HPDE6-E6E7 (cell line): ENCODE data around the gene DLEC1.
"Not testable (repeated sequence)": the region's sequence is repeated elsewhere in the genome, so short reads cannot be mapped to it uniquely, and the experiment has no call there.

Source experiments
- DNase-seq: peaks from one replicate; pipeline ENCODE4 v3.0.0; 2011; ENCODE audit warnings: missing footprints; ENCODE audit errors: extremely low spot score

Gene DLEC1

DNA sequence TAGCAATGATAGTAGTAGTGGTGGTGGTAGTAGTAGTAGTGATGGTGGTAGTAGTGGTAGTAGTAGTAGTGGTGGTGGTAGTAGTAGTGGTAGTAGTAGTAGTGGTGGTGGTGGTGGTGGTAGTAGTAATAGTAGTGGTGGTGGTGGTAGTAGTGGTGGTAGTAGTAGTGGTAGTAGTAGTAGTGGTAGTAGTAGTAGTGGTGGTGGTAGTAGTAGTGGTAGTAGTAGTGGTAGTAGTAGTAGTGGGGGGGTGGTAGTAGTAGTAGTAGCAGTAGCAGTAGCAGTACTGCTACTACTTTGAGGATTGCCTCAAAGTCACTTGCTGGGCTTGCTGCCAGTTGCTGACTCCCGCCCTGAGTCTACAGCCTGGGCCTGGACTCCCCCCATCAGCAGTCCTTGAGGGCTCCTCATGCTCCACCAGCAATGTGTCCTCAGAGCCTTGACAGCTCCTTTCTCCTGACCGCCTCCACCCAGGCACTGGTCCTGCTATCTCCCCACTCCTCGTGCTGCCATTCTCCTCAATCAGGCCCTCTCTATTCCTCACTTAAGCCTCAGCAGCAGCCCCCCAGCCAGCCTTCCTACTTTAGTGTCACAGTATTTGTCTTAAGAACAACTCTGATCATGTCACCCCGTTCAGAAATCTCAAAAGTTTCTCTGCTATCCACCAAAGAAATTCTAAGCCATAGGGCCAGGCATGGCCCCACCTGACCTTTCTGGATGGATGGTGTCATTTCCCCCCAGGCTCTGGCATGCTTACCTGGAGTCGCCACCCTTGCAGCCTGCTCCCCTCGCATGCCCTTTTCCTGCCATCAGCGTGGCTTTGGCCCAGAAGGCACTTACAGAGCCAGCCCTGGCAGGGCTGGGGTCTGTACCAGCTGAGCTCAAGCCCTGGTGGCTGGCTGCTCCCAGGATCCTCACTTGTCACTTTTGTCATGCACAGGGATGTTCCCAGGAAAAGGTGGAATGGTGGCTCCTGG lies 45.6 kb downstream of the DLEC1 start:
- DNase-seq = no peak

DNA sequence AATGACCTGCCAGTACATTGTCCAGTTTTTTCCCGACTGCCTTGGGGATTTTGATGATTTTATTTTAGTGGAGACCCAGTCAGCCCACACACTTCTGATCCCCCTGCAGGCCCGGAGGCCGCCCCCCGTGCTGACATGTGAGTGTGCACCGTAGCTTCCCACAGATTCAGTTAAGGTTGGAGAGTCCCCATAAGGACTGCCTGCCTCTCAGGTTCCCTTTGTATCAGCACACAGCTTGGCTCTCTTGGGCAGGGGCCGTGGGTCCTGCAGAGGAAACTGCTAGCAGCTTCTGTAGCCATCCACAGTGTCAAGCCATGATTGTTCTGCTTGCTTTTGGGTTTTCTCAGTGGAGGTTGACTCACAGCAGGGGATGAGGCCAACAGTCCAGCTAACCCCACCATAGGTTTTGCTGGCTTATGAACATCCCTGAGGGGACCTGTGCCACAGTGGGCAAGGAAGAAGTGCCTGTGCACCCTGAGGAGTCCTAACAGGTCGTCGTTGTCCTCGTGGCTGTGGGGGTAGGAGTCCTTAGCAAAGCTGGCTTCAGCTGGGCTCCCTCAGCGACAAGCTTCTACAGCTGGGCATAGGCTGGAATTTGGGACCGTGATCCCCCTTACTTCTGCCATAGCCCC lies 46.4 kb downstream of the DLEC1 start:
- no peak for DNase-seq

DNA sequence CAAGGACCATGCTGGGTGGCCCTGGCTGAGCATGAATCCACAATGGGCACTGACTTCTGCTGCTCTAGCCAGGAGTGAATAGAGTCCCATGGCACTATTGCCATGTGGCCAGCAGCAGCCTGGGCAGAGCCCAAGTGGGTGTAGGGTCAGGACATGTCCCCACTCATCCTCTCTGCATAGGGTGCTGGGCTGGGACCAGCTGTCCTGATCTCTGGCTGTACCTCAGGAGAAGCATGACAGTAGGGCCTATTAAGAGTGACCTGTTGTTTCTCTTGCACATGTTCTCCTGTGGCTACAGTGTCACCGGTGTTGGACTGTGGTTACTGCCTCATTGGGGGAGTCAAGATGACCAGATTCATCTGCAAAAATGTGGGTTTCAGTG lies 46.9 kb downstream of the DLEC1 start:
- no peak for DNase-seq

DNA sequence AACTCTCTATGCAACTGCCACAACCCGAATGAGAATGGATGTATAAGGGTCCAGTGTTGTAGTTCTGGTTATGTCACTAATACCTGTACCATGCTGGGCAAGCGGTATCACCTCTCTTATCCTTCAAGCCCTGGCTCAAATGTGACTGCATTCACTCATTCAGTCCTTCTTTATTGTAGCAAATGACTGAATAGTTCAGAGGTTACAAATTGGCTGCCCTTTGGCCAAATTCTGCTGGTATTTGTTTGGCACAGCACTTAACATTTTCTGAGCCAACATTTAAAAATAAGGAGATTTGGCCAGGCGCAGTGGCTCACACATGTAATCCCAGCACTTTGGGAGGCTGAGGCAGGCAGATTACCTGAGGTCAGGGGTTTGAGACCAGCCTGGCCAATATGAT lies 47.5 kb downstream of the DLEC1 start:
- DNase-seq = no peak

DNA sequence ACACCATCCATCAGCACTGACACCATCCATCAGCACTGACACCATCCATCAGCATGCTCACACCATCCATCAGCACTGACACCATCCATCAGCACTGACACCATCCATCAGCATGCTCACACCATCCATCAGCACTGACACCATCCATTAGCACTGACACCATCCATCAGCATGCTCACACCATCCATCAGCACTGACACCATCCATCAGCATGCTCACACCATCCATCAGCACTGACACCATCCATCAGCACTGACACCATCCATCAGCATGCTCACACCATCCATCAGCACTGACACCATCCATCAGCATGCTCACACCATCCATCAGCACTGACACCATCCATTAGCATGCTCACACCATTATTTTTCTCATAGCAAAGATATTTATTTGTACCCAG lies 48.3 kb downstream of the DLEC1 start:
- DNase-seq = not testable (repeated sequence)

DNA sequence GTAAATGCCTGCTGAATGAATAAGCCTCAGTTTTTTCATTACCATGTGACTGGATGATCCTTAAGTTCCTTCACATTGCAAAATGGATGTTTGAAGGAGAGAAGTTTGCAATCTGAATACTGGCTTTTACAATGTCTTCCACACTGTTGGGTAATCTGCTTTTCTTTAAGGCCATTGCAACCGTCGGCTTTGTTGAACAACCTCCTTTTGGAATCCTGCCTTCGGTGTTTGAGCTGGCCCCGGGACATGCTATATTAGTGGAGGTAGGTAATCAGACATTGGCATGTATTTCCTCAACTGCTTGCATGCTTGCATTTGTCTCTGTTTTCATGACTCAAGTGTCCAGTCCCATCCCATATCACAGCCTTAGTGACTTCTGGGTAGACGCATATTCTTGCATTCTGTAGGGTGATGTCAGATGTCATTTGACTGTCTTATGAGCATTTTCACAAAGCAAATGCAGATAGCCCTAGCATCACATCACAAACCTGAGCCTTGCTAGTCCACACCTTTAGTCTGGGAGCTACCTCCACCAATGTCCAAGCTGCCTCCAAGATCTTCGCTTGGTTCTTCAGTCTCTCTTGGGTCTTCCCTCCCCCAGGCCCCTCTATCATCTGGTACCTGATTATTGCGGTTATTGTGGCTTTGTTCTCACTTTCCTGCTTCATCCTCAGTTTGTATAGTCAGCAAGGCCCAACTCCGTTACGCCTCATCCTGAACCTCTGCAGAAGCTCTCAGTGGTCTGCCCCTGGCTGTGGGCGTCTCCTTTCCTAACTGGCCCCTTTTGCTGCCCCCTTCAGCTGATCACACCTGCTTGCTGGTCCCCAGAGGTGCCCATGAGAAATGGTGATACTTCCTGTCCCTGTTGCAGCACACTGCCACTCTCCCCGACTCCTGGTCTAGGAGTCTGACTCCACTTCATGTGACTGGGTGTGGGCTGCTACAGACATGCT lies 49.4 kb downstream of the DLEC1 start:
- no peak for DNase-seq

DNA sequence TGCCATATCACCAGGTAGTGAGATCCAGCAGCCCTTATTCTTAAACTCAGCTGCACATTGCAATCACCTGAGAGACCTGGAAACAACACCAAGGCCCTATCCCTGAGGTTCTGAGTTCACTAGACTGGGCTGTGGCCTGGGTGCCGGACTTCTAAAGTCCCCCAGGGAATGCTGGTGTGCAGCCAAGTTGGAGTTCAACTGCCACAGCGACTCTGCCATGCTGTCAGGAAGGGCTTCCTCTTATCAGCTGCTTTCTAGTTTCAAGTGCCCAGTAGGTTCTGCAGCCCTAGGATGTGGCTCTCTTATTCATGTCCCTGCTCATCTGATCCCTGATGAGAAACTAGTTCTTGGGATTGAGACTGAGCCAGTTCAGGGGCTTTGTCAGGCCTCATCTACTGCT lies 50.2 kb downstream of the DLEC1 start:
- DNase-seq = no peak

DNA sequence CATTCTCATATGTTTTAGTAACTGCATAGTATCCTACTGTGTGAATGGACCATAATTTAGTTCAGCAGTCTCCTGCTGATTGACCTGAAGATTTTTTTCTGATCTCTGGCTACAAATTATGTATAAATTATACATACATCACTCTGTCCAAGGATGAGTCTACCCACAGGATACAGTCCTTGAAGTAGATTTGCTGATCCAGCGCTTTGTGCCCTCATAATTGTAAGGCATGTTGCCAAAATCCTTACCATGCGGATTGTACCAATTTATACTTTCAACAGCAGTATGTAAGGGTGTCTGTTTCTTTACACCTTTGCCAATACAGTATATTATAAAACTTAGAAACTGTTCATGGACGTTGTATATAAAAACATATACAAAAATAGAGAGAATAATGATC lies 51.4 kb downstream of the DLEC1 start:
- DNase-seq = no peak

DNA sequence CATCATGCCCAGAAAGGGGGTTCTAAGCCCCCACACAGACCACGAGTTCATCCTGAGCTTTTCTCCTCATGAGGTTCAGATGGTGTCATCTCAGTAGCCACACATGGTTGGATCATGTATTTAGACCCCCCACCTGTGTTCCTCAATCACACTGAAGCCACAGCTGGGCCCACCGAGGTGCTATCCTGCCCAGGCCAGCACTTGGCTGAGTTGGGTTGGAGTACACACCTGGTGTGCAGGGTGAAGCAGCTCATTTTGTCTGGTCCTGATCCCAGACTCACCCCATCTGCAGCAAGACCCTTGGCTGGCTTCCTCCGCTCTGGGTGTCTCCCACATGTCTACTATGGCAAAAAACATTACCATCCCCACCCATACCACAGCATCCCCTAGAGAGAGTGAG lies 56.0 kb downstream of the DLEC1 start:
- no peak for DNase-seq

DNA sequence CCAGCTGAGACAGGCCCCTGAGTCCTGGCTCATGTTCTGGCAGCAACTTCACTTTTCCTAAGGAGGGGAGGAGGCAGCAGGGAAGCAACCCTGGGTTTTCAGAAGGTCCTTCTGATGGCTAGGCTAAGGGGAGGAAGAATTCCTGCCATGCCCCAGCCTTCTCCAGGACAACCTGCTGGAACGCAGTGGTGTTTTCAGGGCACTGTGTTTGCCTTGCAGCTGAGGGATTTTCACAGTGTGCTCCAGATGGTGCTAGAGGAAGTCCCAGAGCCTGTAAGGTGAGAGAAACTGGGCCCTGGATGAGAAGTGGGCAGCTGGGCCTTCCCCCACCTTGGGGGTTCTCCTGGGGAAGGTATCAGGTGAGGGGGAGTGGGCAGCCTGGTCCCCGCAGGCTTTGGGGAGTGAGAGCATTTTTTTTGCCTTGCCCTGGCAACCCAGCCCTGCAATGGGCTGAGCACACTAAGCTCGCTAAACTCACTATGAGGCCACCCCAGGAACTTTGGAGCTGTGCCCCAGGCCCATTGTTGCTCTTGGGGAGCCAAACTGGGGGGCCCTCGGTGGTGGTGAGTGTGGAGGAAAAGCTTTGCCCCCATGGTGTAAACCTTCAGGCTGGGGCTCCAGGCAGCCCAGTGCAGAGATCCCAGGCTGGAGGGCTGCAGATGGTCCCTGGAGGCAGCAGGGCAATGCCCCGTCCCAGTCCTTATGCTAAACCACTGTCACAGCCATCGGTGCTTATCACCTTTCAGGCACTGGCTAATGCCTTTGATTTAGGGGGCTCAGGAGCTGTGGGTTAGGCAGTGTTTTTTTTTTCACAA lies 56.9 kb downstream of the DLEC1 start:
- DNase-seq = no peak

DNA sequence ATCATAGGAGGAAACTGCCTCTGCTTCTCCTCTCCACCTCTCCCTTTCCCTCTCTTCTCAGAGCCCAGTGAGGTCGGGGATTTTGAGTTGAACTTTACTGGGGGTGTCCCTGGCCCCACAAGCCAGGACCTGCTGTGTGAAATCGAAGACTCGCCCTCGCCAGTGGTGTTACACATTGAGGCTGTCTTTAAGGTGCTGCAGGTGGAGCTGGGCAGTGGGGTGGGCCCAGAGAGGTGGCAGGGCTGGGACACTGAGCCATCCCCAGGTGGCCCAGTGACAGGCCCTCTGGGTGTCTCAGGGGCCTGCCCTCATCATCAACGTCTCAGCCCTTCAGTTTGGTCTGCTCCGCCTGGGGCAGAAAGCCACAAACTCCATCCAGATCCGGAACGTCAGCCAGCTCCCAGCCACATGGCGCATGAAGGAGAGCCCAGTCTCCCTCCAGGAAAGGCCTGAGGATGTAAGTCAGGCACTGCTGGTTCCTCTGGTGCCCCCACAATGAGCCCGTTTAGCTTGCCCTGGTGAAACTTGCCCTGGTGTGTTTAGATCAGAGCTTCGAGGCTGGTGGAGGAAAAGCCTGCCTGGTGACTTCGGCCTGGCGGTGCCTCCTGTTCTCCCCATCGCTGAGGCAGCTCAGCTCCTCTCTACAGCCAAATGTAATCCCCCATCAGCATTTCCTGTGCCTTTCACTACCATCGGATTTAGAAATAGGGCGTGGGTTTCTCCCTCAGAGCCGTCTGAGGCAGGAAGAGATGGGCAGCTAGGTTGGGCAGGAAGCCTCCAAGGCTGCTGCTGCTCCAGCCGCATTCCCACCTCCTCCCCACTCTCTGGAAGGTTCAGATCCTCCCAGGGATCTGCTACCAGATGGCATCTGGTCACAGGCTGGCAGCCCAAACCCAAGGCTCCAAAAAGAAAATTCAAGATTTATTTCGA lies 58.7 kb downstream of the DLEC1 start:
- no peak for DNase-seq

DNA sequence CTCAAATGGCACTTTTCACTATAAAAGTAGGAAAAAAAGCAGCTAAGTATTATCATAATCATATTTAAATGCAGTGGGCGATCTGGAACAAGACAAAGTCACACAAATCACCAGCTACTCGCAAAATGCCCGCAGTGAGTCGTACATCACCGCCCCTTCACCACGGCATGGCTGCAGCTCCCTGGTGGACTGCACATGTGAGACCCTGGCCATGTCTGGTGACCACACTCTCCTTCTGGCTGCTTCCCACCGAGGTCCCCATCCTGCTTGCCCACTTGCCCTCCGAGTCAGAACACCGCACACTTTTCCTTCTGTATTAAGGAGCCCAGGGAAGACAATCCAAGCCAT lies 59.3 kb downstream of the DLEC1 start:
- no peak for DNase-seq

DNA sequence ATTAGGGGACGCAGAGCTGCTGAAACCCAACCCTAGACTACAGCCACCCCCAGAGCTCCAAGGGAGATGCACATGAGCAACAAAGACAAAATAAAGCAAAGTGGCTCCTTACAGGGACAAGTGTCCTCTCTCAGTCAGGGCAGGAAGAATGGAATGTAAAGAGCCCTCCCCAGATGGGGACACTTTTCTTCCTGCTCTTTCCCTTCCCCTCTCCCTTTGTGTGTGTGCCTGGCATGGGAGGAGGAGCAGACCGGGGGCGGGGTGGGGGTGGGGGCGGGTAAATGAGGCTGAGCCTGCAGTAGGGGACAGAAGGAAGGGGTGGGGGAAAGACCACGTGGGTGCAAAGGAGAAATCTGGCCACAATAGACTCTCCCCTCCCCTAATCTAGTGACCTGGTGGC lies 60.5 kb downstream of the DLEC1 start:
- no peak for DNase-seq

DNA sequence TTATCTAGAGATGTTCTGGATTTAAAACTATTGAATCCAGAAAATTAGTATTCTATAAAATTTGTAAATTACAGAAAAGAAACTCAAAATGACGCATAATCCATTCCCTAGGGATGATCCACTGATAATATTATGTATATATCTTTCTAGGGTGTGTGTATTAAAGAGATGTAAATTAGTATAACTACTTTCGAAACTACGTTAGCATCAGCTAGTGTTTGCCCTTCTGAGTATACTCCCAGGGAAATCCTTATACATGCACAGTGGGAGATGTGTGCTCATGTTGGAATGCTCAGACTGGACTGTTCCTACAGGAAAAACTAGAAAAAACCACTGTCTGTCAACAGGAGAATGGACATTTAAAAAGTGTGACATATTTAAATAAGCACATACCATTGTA lies 61.5 kb downstream of the DLEC1 start:
- no peak for DNase-seq

DNA sequence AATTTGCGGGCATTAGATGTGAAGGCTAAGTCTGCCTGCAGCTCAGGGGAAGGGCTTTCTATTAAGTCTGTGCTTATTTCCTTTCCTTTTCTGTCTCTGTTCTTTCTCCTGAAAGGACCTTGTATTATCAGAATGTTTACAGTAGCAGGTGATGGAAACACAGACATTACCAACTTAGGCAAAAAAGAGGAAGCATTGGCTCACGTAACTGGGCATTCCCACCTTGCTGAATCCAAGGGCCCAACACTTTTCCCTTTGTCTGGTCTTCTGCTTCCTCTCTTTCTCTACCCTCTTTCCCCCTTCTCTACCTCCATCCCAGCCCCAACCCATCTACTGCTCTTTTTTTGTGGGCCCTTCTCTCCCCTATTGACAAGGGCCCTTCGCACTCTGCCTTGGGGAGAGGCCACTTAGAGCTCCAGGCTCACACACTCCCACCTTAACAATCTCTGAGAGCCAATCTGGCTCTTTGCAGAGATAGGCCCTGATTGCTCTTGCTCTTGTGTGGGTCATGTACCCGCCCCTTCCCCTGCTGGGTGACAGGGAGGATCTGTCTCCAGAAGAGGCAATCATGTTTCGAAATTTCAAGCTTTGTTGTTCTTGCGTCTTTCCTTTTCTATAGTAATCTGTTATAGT lies 62.9 kb downstream of the DLEC1 start:
- DNase-seq = no peak

DNA sequence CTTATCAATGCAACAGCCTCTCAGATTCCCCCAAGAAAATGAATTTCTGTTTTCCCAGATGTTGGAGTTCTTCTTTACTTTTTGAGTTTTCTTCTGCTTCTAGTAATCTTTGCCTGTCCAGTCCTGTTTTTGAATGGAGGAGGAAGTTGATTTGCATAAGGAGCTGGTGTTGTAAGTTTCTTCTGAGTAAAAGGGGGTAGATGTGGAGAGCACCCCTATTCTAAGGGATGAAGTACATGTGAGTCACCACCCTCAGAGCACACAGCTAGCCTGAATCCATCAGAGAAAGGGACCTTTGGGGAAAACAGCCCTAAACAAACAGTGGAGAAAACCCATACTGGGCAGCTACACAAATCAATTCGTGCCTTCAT lies 63.4 kb downstream of the DLEC1 start:
- no peak for DNase-seq

DNA sequence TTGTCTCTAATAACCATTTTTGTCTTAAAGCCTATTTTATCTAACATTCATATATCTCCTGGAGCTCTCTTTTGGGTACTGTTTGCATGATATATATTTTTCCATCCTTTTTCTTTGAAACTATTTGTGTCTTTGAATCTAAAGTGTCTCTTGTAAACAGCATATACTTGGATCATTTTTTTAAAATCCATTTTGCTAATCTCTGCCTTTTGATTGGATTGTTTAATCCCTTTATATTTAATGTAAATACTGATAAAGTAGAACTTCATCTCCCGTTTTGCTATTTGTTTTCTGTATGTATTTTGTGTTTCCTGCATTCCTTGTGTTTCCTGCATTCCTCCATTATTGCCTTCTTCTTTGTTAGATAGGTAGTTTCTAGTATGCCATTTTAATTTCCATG lies 66.5 kb downstream of the DLEC1 start:
- no peak for DNase-seq

DNA sequence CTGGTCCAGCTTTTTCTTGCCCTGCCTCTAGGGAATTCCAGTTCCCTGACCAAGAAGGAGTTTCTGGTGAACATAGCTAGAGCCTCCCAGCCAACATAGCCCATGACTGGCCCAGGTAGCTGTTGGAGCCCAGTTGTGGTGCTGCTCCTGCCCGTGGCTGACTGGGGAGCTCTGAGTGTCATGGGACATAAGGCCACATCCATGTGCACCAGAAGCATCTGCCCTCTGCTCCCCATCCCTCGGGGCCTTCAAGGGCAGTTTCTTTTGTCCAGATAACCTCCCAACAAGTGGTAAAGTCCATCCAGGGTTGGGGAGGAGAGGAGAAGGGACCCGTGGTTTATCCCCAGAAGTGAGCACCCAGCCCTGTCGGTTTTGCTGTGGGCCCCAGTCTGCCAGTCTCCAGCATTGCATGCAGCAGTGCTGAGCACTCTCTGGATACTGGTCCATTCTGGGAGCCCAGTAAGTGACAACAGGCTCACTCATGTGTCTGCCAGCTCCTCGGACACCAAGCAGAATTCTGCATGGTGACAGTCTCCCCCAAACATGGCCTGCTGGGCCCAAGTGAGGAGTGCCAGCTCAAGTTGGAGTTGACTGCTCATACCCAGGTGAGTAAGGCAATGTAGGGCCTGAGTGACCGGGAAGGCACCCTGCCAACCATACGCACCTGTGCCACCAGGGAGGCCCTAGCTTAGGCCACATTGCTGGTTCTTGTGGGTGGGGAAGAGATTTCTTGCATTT lies 69.1 kb downstream of the DLEC1 start:
- DNase-seq = no peak
